ENCODE results near the gene LIMK1.

DNA sequence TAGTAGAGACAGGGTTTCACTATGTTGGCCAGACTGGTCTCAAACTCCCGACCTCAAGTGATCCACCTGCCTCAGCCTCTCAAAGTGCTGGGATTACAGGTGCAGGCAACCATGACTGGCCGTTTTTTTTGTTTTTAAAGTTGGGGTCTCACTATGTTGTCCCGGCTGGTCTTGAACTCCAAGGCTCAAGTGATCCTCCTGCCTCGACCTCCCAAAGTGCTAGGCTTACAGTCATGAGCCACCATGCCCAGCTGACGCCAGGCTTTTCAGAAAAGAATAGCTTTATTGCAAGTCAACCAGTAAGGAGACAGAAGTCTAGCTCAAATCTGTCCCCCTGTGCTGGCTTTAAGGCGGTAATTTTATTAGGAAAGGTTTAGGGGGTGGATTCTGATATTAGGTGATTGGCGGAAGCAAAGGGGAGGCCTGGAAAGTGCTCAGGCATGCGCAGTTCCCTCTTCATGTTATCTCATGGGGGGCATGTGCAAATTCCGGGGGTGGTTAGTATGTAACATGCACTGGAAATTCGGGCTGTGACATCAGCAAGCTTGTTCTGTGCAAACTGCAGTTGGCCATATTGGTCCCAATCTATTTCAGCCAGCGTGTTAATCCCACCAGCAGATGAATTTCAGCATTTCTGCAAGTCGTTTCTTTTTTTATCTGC, 42.7 kb downstream of the LIMK1 start:
- TF ChIP-seq EP300 (IDR thresholded peaks at IDR 0.05; ENCODE audit: low read depth in 2 of 2, low read length in 2 of 2) (no peak), EP300 (CRISPR knock-in tag; IDR thresholded peaks at IDR 0.05; ENCODE audit: borderline replicate concordance) (no peak), SETDB1 (CRISPR knock-in tag; IDR thresholded peaks at IDR 0.05; ENCODE audit: borderline replicate concordance) (no peak), ZNF644 (CRISPR knock-in tag; IDR thresholded peaks at IDR 0.05; ENCODE audit: low read depth) (no peak)
- TF ChIP-seq, protein P1, sequence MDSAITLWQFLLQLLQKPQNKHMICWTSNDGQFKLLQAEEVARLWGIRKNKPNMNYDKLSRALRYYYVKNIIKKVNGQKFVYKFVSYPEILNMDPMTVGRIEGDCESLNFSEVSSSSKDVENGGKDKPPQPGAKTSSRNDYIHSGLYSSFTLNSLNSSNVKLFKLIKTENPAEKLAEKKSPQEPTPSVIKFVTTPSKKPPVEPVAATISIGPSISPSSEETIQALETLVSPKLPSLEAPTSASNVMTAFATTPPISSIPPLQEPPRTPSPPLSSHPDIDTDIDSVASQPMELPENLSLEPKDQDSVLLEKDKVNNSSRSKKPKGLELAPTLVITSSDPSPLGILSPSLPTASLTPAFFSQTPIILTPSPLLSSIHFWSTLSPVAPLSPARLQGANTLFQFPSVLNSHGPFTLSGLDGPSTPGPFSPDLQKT (CRISPR knock-in tag; IDR thresholded peaks at IDR 0.05; ENCODE audit: borderline replicate concordance) = no peak
- TF ChIP-seq, protein P2, sequence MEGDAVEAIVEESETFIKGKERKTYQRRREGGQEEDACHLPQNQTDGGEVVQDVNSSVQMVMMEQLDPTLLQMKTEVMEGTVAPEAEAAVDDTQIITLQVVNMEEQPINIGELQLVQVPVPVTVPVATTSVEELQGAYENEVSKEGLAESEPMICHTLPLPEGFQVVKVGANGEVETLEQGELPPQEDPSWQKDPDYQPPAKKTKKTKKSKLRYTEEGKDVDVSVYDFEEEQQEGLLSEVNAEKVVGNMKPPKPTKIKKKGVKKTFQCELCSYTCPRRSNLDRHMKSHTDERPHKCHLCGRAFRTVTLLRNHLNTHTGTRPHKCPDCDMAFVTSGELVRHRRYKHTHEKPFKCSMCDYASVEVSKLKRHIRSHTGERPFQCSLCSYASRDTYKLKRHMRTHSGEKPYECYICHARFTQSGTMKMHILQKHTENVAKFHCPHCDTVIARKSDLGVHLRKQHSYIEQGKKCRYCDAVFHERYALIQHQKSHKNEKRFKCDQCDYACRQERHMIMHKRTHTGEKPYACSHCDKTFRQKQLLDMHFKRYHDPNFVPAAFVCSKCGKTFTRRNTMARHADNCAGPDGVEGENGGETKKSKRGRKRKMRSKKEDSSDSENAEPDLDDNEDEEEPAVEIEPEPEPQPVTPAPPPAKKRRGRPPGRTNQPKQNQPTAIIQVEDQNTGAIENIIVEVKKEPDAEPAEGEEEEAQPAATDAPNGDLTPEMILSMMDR (CRISPR knock-in tag; IDR thresholded peaks at IDR 0.05) = no peak

Measured in HepG2 (cell line).